ENCODE data around the gene ZNF644. TPM values are rescaled to one million over a fixed set of nuclear protein-coding genes. Genes with fewer than 3 reads are reported as not detected.
"Not testable (repeated sequence)": the region's sequence is repeated elsewhere in the genome, so short reads cannot be mapped to it uniquely, and the experiment has no call there.

Gene ZNF644
- total RNA-seq, 1 donor from 2014 or later, result 75.2 TPM

DNA sequence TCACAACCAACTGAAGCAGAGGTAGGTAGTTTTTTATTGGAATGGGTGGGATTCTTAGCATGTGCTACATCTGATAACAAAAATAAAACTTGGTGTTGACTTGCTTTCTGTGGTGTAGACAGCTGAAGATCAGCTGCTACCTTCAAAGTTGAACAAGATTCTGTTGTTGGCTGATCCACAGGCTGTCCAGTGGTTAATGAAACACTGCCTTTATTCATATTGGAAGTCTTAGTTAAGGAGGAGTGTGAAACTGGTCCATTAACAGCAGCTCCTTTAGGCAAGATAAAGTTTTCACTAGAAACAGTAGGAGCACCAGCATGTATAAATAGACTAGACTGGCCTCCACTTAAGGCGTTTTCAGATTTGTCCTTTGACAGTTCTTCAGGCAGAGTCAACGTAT lies 81.1 kb downstream of the ZNF644 start:
- DNase-seq (ENCODE audit: extremely low spot score, unreplicated experiment), result no peak
- Mint-ChIP-seq H3K4me1 (ENCODE audit: unreplicated experiment) (no peaks in the 10 kb centered on the region), H3K36me3 (peaks cover 39% of the 10 kb centered on the region), H3K4me3 (no peak overlapping the region), H3K9me3 (no peaks in the 10 kb centered on the region), H3K27me3 (no peaks in the 10 kb centered on the region), H3K27ac (no peak overlapping the region)
- no peak for TF ChIP-seq CTCF (conservative IDR thresholded peaks at IDR 0.05)

DNA sequence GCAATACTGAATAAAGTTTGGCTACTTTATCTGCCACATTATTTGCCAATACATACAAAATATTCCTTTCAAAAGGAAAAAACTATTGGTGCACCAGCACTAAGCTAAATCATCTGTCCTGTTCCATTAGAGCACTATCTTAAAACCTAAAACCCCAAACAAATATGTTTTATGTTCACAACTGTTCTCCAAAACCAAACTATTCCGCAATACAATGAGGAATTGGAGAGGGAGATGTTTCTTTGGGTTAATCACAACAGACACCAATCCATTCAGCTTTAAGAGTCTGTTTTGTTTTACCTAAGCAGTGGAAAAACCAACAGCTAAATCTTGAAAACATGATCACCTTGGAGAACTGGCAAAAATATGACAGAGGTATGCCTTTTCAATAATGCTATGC lies 85.1 kb downstream of the ZNF644 start:
- no peak for TF ChIP-seq CTCF (conservative IDR thresholded peaks at IDR 0.05)
- Mint-ChIP-seq H3K9me3 (no peaks in the 10 kb centered on the region), H3K4me3 (no peak overlapping the region), H3K36me3 (peaks cover 44% of the 10 kb centered on the region), H3K27me3 (no peaks in the 10 kb centered on the region), H3K4me1 (ENCODE audit: unreplicated experiment) (no peaks in the 10 kb centered on the region), H3K27ac (no peak overlapping the region)
- DNase-seq (ENCODE audit: extremely low spot score, unreplicated experiment), result no peak

DNA sequence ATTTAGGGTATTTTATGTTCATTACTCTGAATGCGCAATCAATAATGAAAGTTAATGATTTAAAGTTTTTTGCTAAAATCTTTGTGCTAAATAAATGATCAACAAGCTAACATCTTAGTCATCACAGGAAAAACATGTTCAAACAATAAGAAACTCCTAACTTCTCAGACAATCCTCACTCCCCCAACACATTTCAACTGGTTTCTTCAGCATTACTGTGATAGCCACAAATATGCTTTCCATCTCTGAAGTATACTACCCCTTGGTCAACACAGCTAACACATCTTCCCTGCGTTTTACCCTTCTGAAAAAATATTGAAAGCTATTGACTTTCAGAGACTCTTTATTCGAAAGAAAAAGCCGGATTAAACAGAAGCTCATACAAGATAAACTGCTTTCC lies 85.8 kb downstream of the ZNF644 start:
- H3K4me1 Mint-ChIP-seq (ENCODE audit: unreplicated experiment), result no peaks in the 10 kb centered on the region
- no peak overlapping the region for H3K27ac Mint-ChIP-seq
- no peaks in the 10 kb centered on the region for H3K27me3 Mint-ChIP-seq
- H3K4me3 Mint-ChIP-seq, result no peak overlapping the region
- no peaks in the 10 kb centered on the region for H3K9me3 Mint-ChIP-seq
- TF ChIP-seq CTCF (conservative IDR thresholded peaks at IDR 0.05), result no peak
- H3K36me3 Mint-ChIP-seq, result peaks cover 42% of the 10 kb centered on the region
- no peak for DNase-seq (ENCODE audit: extremely low spot score, unreplicated experiment)

DNA sequence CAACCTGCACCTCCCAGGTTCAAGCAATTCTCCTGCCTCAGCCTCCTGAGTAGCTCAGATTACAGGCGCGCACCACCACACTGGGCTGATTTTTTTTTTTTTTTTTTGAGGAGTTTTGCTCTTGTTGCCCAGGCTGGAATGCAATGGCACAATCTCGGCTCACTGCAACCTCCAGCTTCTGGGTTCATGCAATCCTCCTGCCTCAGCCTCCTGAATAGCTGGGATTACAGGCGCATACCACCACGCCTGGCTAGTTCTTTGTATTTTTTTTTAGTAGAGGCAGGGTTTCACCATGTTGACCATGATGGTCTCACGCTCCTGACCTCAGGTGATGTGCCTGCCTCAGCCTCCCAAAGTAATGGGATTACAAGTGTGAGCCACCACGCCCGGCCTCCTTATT lies 93.6 kb downstream of the ZNF644 start:
- peaks cover 23% of the 10 kb centered on the region for H3K4me1 Mint-ChIP-seq (ENCODE audit: unreplicated experiment)
- H3K4me3 Mint-ChIP-seq; H3K27me3 Mint-ChIP-seq; H3K27ac Mint-ChIP-seq; DNase-seq (ENCODE audit: extremely low spot score, unreplicated experiment): not testable (repeated sequence)
- H3K36me3 Mint-ChIP-seq, result peaks cover 20% of the 10 kb centered on the region
- peaks cover 13% of the 10 kb centered on the region for H3K9me3 Mint-ChIP-seq

DNA sequence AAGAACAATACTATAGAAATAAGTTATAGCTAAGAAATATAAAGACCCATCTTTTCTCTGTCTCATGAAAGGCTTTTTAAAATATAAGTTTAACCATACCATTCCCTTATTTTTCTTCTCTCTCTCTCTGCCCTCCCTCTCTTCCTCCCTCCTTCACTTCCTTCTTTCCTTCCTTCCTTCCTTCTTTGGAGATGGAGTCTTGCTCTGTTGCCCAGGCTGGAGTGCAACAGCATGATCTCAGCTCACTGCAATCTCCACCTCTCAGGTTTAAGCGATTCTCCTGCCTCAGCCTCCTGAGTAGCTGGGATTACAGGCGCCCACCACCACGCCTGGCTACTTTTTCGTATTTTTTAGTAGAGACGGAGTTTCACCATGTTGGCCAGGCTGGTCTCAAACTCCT lies 94.2 kb downstream of the ZNF644 start:
- H3K36me3 Mint-ChIP-seq, result peaks cover 20% of the 10 kb centered on the region
- not testable (repeated sequence) for DNase-seq (ENCODE audit: extremely low spot score, unreplicated experiment); H3K27ac Mint-ChIP-seq; H3K27me3 Mint-ChIP-seq; H3K4me3 Mint-ChIP-seq
- H3K4me1 Mint-ChIP-seq (ENCODE audit: unreplicated experiment), result peaks cover 25% of the 10 kb centered on the region
- peaks cover 13% of the 10 kb centered on the region for H3K9me3 Mint-ChIP-seq

- no peak overlapping the region for H3K27ac Mint-ChIP-seq
- no peak overlapping the region for H3K4me3 Mint-ChIP-seq
- H3K36me3 Mint-ChIP-seq, result peaks cover 20% of the 10 kb centered on the region
- no peak for DNase-seq (ENCODE audit: extremely low spot score, unreplicated experiment)
- H3K4me1 Mint-ChIP-seq (ENCODE audit: unreplicated experiment), result peaks cover 31% of the 10 kb centered on the region
- no peak for TF ChIP-seq CTCF (conservative IDR thresholded peaks at IDR 0.05)
- H3K27me3 Mint-ChIP-seq, result no peaks in the 10 kb centered on the region
- peaks cover 13% of the 10 kb centered on the region for H3K9me3 Mint-ChIP-seq
These were observed 94.9 kb downstream of the ZNF644 start for GRCh38 chr1:90926971-90927370.
